GM12891 (cell line): ENCODE results near the gene CEMP1.

ENCODE experiments used
- DNase-seq: peaks from one replicate; pipeline ENCODE4 v3.0.0; 2011; ENCODE audit warnings: low spot score; ENCODE audit not compliant: insufficient read length
- FAIRE-seq: peaks from 2 replicates; lab custom pipeline; 2011; peaks lifted over from hg19 to GRCh38; lab: Jason Lieb, UNC
- PAX5 ChIP-seq: IDR thresholded peaks from 2 replicates; pipeline ENCODE4 v1.6.1; 2011; ENCODE audit warnings: low read length, moderate library complexity, mild to moderate bottlenecking; ENCODE audit not compliant: insufficient read depth, severe bottlenecking
- POLR2A ChIP-seq: IDR thresholded peaks from 2 replicates; pipeline ENCODE4 v1.6.1; 2011; ENCODE audit warnings: low read depth, low read length, control low read depth
- POLR2AphosphoS5 ChIP-seq: IDR thresholded peaks from 2 replicates; pipeline ENCODE4 v1.6.1; 2011; ENCODE audit warnings: low read depth, low read length, control low read depth
- POU2F2 ChIP-seq: IDR thresholded peaks from 2 replicates; pipeline ENCODE4 v1.6.1; 2011; ENCODE audit warnings: low read depth, mild to moderate bottlenecking, control low read depth, low read length, moderate library complexity
- SPI1 ChIP-seq: IDR thresholded peaks from 2 replicates; pipeline ENCODE4 v1.6.1; 2011; ENCODE audit warnings: low read depth, low read length, control low read depth
- TAF1 ChIP-seq: IDR thresholded peaks from 2 replicates; pipeline ENCODE4 v1.6.1; 2011; ENCODE audit warnings: low read depth, low read length, control low read depth

Gene CEMP1

GRCh38 chr16:2530629-2531318 is 434 bp downstream of the CEMP1 start:
- TF ChIP-seq TAF1 (no peak), POLR2A (peak; percentile 57; the same call in 1 of the 2 replicates)
- DNase-seq: no peak
- no peak for FAIRE-seq

DNA sequence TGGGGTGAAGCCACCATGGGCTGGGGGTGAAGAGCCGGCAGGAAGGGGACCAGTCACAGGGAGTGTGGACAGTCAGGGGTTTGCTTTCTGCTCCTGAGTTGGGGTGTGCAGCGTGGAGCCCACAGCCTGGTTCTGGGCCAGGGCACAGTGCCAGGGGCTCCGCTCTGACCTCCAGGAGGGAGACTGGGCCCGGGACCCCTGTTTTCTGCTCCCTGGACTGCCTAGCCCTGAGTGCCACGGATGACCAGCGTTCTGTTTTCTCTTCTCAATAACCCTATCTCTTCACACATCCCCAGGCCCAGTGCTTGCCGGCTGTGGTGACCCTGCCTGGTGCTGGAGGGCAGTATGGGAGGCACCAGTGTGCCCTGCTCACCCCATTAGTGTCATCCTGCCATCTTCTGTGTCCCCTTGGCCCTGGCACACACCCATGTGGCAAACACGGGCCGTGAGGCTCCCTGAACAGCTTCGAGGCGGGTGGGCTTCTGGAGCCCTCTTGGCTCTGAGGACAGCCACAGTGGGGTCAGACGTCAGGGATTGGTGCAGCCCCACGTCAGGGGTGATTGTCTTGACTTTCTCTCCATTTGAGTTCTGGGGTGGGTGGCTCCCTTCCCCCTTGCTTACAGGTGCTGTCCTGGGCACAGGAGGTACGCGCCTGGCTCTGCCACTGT is 1.1 kb downstream of the CEMP1 start:
- FAIRE-seq: no peak
- DNase-seq: no peak
- TF ChIP-seq POU2F2: no peak
- TF ChIP-seq POLR2AphosphoS5: no peak; the same call in 1 of the 2 replicates
- no peak for TF ChIP-seq SPI1
- TF ChIP-seq PAX5: no peak
- no peak for TF ChIP-seq TAF1
- no peak for TF ChIP-seq POLR2A

DNA sequence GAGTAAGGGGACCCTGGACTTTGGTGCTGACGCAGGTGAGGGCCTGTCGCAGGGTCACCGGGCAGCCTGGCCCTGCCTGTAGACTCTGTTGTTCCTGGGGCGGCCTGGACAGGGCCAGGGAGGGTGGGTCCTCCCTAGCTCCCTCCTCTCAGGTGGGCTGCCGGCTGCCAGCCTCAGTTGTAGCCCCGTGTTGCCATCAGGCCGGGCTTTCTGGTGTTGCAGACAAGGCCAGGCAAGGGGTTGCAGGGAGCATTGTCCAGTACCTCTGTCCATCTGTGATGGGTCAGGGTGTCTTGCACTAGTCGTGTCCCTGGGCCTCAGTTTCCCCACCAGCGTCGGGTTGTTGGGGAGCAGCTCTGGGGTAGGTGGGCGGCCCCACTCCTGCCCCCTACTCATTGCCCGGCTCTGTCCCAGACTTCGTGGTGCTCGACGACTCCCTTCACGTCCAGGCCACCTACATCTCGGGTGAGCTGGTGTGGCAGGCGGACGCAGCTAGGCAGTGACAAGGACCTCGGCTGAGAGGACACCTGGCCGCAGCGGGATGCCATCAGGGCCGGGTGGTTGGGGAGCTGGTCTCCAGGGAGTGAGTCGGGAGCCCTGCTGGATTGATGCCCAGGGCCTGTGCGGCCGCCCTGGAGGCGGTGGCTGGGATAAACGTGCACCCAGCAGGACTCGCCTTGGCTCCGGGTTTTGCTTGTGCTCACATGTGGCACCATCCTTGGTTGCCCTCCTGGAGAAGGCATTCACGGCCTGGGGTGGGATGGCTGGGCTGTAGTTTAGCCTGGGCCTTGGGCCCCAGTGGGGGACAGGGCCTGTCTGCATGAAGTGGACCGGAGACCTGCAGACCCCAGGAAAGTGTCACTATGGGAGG is 1.9 kb downstream of the CEMP1 start:
- FAIRE-seq: no peak
- TF ChIP-seq POU2F2 (no peak), SPI1 (no peak), POLR2AphosphoS5 (no peak), PAX5 (no peak), TAF1 (no peak), POLR2A (no peak)

GRCh38 chr16:2528161-2529060 is 2.8 kb downstream of the CEMP1 start:
- DNase-seq: no peak
- TF ChIP-seq SPI1 (no peak), POLR2AphosphoS5 (no peak), PAX5 (no peak), POU2F2 (no peak), TAF1 (no peak), POLR2A (no peak)

More for the DNA sequence above, 1.9 kb downstream of the CEMP1 start:
- no peak for DNase-seq

DNA sequence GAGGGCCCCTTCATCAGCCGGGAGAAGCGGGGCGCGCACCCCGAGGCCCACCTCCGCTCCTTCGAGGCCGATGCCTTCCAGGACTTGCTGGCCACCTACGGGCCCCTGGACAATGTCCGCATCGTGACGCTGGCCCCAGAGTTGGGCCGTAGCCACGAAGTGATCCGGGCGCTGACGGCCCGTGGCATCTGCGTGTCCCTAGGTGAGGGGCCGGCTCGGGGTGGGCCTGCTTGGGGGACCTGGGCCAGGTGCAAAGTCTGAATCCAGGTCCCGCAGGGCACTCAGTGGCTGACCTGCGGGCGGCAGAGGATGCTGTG is 3.5 kb downstream of the CEMP1 start:
- TF ChIP-seq POU2F2 (no peak), SPI1 (no peak), TAF1 (no peak)
- FAIRE-seq (no peak), DNase-seq (no peak)

More at GRCh38 chr16:2528161-2529060, 2.8 kb downstream of the CEMP1 start:
- FAIRE-seq: no peak

- no peak for FAIRE-seq
- DNase-seq: no peak
- TF ChIP-seq POLR2A (no peak), POU2F2 (no peak), TAF1 (no peak), PAX5 (no peak), SPI1 (no peak), POLR2AphosphoS5 (no peak; the same call in 1 of the 2 replicates)
Observed at GRCh38 chr16:2527071-2527783, 4.0 kb downstream of the CEMP1 start.

DNA sequence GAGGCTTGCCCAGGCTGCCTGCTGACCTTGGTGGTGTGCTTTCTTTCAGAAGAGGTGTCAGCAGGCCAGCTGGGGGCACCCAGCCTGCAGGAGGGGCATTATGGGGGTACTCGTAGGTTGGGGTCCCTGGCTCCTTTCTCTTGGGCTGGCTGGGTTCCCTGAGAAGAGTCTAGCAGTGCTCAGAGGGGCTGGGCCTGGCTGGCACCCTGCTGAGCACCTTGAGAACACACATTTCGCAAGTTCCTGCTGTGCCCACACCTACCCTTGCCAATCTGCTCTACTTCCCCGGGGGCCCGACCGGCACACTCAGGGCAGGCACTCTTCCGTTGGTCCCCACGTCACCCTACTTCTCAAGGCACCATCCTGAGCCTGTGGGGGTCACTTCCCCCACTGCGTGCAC is 5.1 kb downstream of the CEMP1 start:
- FAIRE-seq (no peak), DNase-seq (no peak)
- TF ChIP-seq POU2F2 (no peak), PAX5 (no peak), POLR2AphosphoS5 (no peak), TAF1 (no peak), POLR2A (no peak), SPI1 (no peak)

DNA sequence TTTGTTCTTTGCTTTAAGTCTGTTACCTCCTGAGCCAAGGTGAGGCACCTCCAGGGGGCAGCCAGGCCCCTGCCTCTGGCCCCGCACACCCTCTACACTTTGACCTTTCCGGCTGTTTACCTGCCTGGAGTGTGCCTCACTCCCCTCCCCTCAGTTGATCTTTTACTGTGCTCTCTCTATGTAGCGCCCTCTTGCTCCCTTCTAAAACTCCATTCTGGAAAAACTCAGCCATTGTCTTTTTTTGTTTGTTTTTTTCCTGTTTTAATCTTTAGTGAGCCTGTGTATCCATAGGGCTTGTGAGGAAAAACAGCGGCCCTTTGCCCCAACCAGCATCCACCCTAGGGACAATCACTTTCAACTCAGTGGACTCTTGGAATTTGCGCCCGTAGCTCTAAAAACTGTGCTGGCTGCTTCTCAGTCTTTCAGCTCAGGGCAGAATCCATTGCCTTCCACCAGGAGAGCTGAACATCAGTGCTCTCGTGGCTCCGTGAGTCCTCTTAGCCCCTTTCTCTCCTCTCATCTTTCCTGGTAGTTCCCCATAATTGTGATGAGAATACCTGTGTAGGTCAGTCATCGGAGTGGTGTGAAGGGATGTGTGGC is 6.8 kb downstream of the CEMP1 start:
- FAIRE-seq (no peak), DNase-seq (no peak)
- TF ChIP-seq POLR2A (no peak), TAF1 (no peak), POLR2AphosphoS5 (no peak), SPI1 (no peak)
